CD4-positive, alpha-beta T cell (primary cell): ENCODE measurements around the gene FBXO38. TPM values are rescaled to one million over a fixed set of nuclear protein-coding genes. Genes with fewer than 3 reads are reported as not detected.
A peak's percentile ranks its signal among the peaks of the same experiment; 100 is the strongest.

ENCODE experiments used
- ATAC-seq: fragments of 200-7000 bp; cut with Tn5 transposase; one replicate; pipeline ENCODE4 v1.10.0; 2022; ENCODE audit warnings: mild to moderate bottlenecking; ENCODE audit not compliant: poor library complexity
- CTCF ChIA-PET: fragments of 350-600 bp; sonication (Branson Sonifier 250); formaldehyde crosslinking; loops from one replicate; lab custom pipeline; 2021; ENCODE audit warnings: antibody characterized with exemption, inconsistent platforms; lab: Charles Lee
- POLR2A ChIA-PET: fragments of 350-600 bp; sonication (Branson Sonifier 250); formaldehyde crosslinking; loops from one replicate; lab custom pipeline; 2021; ENCODE audit warnings: antibody characterized with exemption, inconsistent platforms; lab: Charles Lee
- DNase-seq, 14 experiments: peaks; one replicate each; pipeline ENCODE4 v3.0.0-alpha.2; 2013 to 2020; ENCODE audit warnings: mixed read lengths in 2 of 14
- H3K27ac ChIP-seq, 2 donors: one replicate each; pipeline versions ENCODE4 v1.5.1 to v1.7.0; 2013; ENCODE audit warnings: low read length in 2 of 2, low read depth in 1 of 2, mild to moderate bottlenecking in 1 of 2
- H3K27me3 ChIP-seq, 2 experiments: 1 replicate in 1 of 2; 2 replicates in 1 of 2; pipeline versions ENCODE4 v1.6.1 to v1.7.0; 2013; ENCODE audit warnings: low read length in 2 of 2, control low read depth in 1 of 2, mild to moderate bottlenecking in 1 of 2, moderate library complexity in 1 of 2; ENCODE audit not compliant: insufficient read depth in 2 of 2, control insufficient read depth in 1 of 2
- H3K36me3 ChIP-seq: one replicate; pipeline ENCODE4 v1.6.1; 2013; ENCODE audit warnings: low read length, control low read depth; ENCODE audit not compliant: insufficient read depth
- H3K4me1 ChIP-seq: one replicate; pipeline ENCODE4 v1.6.1; 2013; ENCODE audit warnings: low read length, control low read depth; ENCODE audit not compliant: insufficient read depth
- H3K4me3 ChIP-seq: one replicate; pipeline ENCODE4 v1.5.1; 2013; ENCODE audit warnings: mild to moderate bottlenecking, low read length, moderate library complexity
- H3K9me3 ChIP-seq, 2 experiments: 1 replicate in 1 of 2; 2 replicates in 1 of 2; pipeline versions ENCODE4 v1.6.1 to v1.7.0; 2013; ENCODE audit warnings: low read length in 2 of 2, mild to moderate bottlenecking in 2 of 2, control low read depth in 1 of 2, moderate library complexity in 1 of 2; ENCODE audit not compliant: control insufficient read depth in 1 of 2, insufficient read depth in 1 of 2
- H3K27ac Mint-ChIP-seq: one replicate; pipeline ENCODE4 v1.8.0; 2020; ENCODE audit warnings: mixed read lengths
- H3K27me3 Mint-ChIP-seq: one replicate; pipeline ENCODE4 v1.8.0; 2021; ENCODE audit warnings: mixed read lengths
- H3K36me3 Mint-ChIP-seq: one replicate; pipeline ENCODE4 v1.8.0; 2021; ENCODE audit warnings: low read depth, mixed read lengths
- H3K4me1 Mint-ChIP-seq: one replicate; pipeline ENCODE4 v1.8.0; 2021; ENCODE audit warnings: low read depth, mixed read lengths
- H3K4me3 Mint-ChIP-seq: one replicate; pipeline ENCODE4 v1.8.0; 2020; ENCODE audit warnings: mild to moderate bottlenecking, mixed read lengths
- H3K9me3 Mint-ChIP-seq: one replicate; pipeline ENCODE4 v1.8.0; 2020; ENCODE audit warnings: mixed read lengths
- CTCF ChIP-seq: fragments of 200-600 bp; IDR thresholded peaks from one replicate; pipeline ENCODE4 v1.8.0; 2022; ENCODE audit warnings: antibody characterized with exemption, mild to moderate bottlenecking
- intact Hi-C, 2 experiments: fragments of 100-400 bp; cut with DNase I in 1 of 2; cut with micrococcal nuclease in 1 of 2; formaldehyde crosslinking; loops; one replicate each; pipeline versions ENCODE4 v1.15.1 to v1.9.0; 2023 to 2025; cut with DNase I, micrococcal nuclease
- total RNA-seq, 174 experiments: library from RNA in 2 of 174; stranded (reverse) in 2 of 174; gene quantifications; one replicate each; pipeline ENCODE4 v1.2.3 and lab custom pipeline; 2021 to 2026

Gene FBXO38
- total RNA-seq, 2 experiments from 2014 or later, result 45.7 to 47.3 TPM

DNA sequence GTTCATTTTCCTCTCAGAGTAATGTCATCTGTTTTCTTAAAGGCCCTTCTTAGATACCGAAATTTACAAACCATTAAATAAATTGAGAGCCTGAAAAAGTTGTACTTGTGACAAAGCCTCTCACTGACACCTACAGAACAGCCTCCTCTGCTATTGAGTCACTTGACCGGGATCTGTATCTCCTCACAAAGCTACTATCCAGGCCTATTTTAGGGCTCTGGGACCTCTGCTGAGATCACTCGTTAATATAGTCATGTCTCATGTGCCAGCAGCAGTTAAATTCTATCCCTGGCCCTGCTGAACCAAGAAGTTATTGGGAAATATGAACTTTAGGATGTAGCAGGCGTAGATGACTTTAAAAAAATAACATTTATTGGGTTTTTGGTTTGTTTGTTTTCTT is 31.1 kb downstream of the FBXO38 start:
- Histone ChIP-seq H3K27ac (no peak overlapping the region), H3K27me3 (no peaks in the 10 kb centered on the region), H3K36me3 (peaks cover 96% of the 10 kb centered on the region), H3K9me3 (no peaks in the 10 kb centered on the region), H3K4me1 (no peaks in the 10 kb centered on the region), H3K4me3 (no peak overlapping the region)
- CTCF ChIA-PET, result interaction anchor here (1.4 kb wide), 1 partner anchor 17 kb away, joined by 3 read pairs; no protein-coding TSS in a partner anchor
- Mint-ChIP-seq H3K9me3 (no peaks in the 10 kb centered on the region), H3K27me3 (no peaks in the 10 kb centered on the region), H3K4me3 (no peak overlapping the region), H3K36me3 (peaks cover 96% of the 10 kb centered on the region), H3K4me1 (peaks cover 6% of the 10 kb centered on the region), H3K27ac (no peak overlapping the region)
- TF ChIP-seq CTCF, result no peak
- intact Hi-C loops, result no loop called here
- DNase-seq (no peak), ATAC-seq (no peak)
- POLR2A ChIA-PET, result no interaction called here

DNA sequence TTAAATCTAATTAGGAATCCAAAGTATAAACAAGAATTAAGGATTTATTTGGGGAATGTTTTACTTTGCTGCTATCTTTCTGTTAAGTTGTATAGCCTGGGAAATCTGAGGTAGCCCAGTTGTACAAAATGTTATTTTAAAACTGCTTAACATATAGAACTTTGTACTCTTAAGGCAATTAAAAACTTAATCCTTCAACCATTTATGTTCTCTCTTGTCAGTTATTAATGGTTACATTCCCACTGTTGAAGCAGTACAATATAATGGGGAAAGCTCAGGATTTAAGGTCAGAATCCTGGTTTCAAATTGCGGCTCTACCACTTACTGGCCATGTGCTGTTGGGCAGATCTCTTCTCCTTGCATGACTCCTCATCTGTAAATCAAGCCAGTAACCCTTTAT is 32.7 kb downstream of the FBXO38 start:
- intact Hi-C loops, result no loop called here
- H3K9me3 ChIP-seq, result no peaks in the 10 kb centered on the region
- H3K27me3 ChIP-seq, result no peaks in the 10 kb centered on the region
- TF ChIP-seq CTCF, result no peak
- Mint-ChIP-seq H3K9me3 (no peaks in the 10 kb centered on the region), H3K4me1 (no peaks in the 10 kb centered on the region), H3K36me3 (peaks cover 90% of the 10 kb centered on the region), H3K27me3 (no peaks in the 10 kb centered on the region), H3K27ac (no peak overlapping the region), H3K4me3 (no peak overlapping the region)
- ChIA-PET POLR2A (no interaction called here), CTCF (interaction anchor here (1.4 kb wide), 1 partner anchor 16 kb away, joined by 3 read pairs; no protein-coding TSS in a partner anchor)
- no peaks in the 10 kb centered on the region for H3K4me1 ChIP-seq
- ATAC-seq, result no peak
- peaks cover 84% of the 10 kb centered on the region for H3K36me3 ChIP-seq
- no peak for DNase-seq
- no peak overlapping the region for H3K27ac ChIP-seq
- no peak overlapping the region for H3K4me3 ChIP-seq

DNA sequence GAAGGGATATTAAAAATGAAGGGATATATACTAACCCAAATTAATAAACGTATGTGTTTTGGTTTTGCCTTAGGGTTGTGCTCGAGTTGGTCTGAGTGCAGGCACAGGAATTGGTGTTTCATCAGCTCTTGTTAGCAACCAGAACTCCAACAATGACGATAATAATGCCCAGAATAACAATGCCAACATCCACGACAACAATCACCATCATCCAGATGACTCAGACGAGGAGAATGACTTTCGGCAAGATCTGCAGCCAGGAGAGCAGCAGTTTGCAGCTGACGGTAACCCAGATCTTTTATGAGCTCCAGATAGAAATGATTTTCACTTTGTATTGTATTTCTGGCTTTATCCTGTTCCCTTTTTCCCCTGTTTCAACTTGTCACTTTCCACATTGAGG is 33.2 kb downstream of the FBXO38 start:
- no peak overlapping the region for H3K4me3 ChIP-seq
- ChIA-PET CTCF (no interaction called here), POLR2A (no interaction called here)
- no peaks in the 10 kb centered on the region for H3K27me3 ChIP-seq
- Mint-ChIP-seq H3K9me3 (no peaks in the 10 kb centered on the region), H3K4me3 (no peak overlapping the region), H3K27ac (peak overlapping the region; percentile 38), H3K27me3 (no peaks in the 10 kb centered on the region), H3K36me3 (peaks cover 92% of the 10 kb centered on the region), H3K4me1 (no peaks in the 10 kb centered on the region)
- no peak for TF ChIP-seq CTCF
- DNase-seq, result no peak
- H3K9me3 ChIP-seq, result no peaks in the 10 kb centered on the region
- no peak overlapping the region for H3K27ac ChIP-seq
- intact Hi-C loops, result no loop called here
- peaks cover 83% of the 10 kb centered on the region for H3K36me3 ChIP-seq
- ATAC-seq, result no peak
- no peaks in the 10 kb centered on the region for H3K4me1 ChIP-seq
